GM23248 (cell line): Measurements from ENCODE around the gene PPP1R13B. TPM values are rescaled to one million over a fixed set of nuclear protein-coding genes. Genes with fewer than 3 reads are reported as not detected.

Experiments
- DNase-seq: peaks from one replicate; pipeline ENCODE4 v3.0.0-alpha.2; 2015
- H2AFZ ChIP-seq: fragments of 200-600 bp; sonication (generic); 2 replicates; pipeline ENCODE4 v1.6.1; 2016; ENCODE audit warnings: antibody characterized with exemption
- H3F3A ChIP-seq: fragments of 200-600 bp; sonication (generic); 2 replicates; pipeline ENCODE4 v1.6.1; 2016; ENCODE audit warnings: mild to moderate bottlenecking, antibody characterized with exemption, mixed run types; ENCODE audit not compliant: insufficient read depth
- H3K27ac ChIP-seq: fragments of 200-600 bp; sonication (generic); 2 replicates; pipeline ENCODE4 v1.5.1; 2016; ENCODE audit warnings: mild to moderate bottlenecking
- H3K27me3 ChIP-seq: fragments of 200-600 bp; sonication (generic); replicated peaks from 2 replicates; pipeline ENCODE4 v1.6.1; 2016; ENCODE audit warnings: mild to moderate bottlenecking; ENCODE audit not compliant: insufficient read depth
- H3K36me3 ChIP-seq: fragments of 200-600 bp; sonication (generic); 2 replicates; pipeline ENCODE4 v1.6.1; 2016; ENCODE audit warnings: low read depth, mild to moderate bottlenecking
- H3K4me1 ChIP-seq: fragments of 200-600 bp; sonication (generic); 2 replicates; pipeline ENCODE4 v1.6.1; 2016; ENCODE audit warnings: mild to moderate bottlenecking; ENCODE audit not compliant: insufficient read depth
- H3K4me2 ChIP-seq: fragments of 200-600 bp; sonication (generic); one replicate; pipeline ENCODE4 v1.6.1; 2016; ENCODE audit warnings: mild to moderate bottlenecking; ENCODE audit not compliant: unreplicated experiment
- H3K4me3 ChIP-seq: fragments of 200-600 bp; sonication (generic); 2 replicates; pipeline ENCODE4 v1.5.1; 2016; ENCODE audit warnings: mild to moderate bottlenecking
- H3K79me2 ChIP-seq: fragments of 200-600 bp; sonication (generic); 2 replicates; pipeline ENCODE4 v1.6.1; 2016; ENCODE audit warnings: mild to moderate bottlenecking; ENCODE audit not compliant: insufficient read depth
- H3K9ac ChIP-seq: fragments of 200-600 bp; sonication (generic); 2 replicates; pipeline ENCODE4 v1.6.1; 2016; ENCODE audit warnings: mild to moderate bottlenecking
- H3K9me2 ChIP-seq: fragments of 200-600 bp; sonication (generic); 2 replicates; pipeline ENCODE4 v1.6.1; 2016; ENCODE audit warnings: mixed run types, mild to moderate bottlenecking, moderate library complexity; ENCODE audit not compliant: insufficient read depth
- H3K9me3 ChIP-seq: fragments of 200-600 bp; sonication (generic); one replicate; pipeline ENCODE4 v1.6.1; 2017; ENCODE audit warnings: low read depth
- H4K20me1 ChIP-seq: fragments of 200-600 bp; sonication (generic); 2 replicates; pipeline ENCODE4 v1.6.0; 2016; ENCODE audit not compliant: insufficient read depth
- EZH2 ChIP-seq: fragments of 200-600 bp; sonication (generic); IDR thresholded peaks from 2 replicates; pipeline ENCODE4 v1.6.1; 2018; ENCODE audit warnings: antibody characterized with exemption, mild to moderate bottlenecking; ENCODE audit not compliant: insufficient read depth, poor library complexity, severe bottlenecking
- EZH2phosphoT487 ChIP-seq: fragments of 200-600 bp; sonication (generic); IDR thresholded peaks from 2 replicates; pipeline ENCODE4 v1.6.1; 2018; ENCODE audit warnings: antibody characterized with exemption, moderate library complexity, mild to moderate bottlenecking, low read depth; ENCODE audit not compliant: insufficient read depth
- WGBS, 2 experiments: methylation state at CpG; one replicate each; pipeline ENCODE4 v1.1.6; 2015 to 2017; ENCODE audit warnings: low lambda C conversion rate in 2 of 2, low coverage in 1 of 2; ENCODE audit errors: missing lambda C conversion rate in 2 of 2; 5-methylcytosine and 5-hydroxymethylcytosine counted together
- in situ Hi-C: fragments of 300-500 bp; cut with MboI; formaldehyde crosslinking; loops from 2 replicates; pipeline ENCODE4 v1.15.0; 2020
- polyA plus RNA-seq: library from polyadenylated mRNA; unstranded; fragments of >200 nt; fragmentation: Nextera tagmentation; extraction: Ambion mirVana; gene quantifications from 2 replicates; pipeline ENCODE4 v1.2.1, GENCODE V29; 2016
- total RNA-seq: library from RNA; depleted of rRNA; stranded (reverse); fragments of >200 nt; shearing (Covaris generic); gene quantifications from 2 replicates; pipeline ENCODE4 v1.2.3, GENCODE V29; 2014

Gene PPP1R13B
- total and polyA plus RNA-seq, 2 experiments from 2014 or later, result 2.0 to 4.6 TPM

DNA sequence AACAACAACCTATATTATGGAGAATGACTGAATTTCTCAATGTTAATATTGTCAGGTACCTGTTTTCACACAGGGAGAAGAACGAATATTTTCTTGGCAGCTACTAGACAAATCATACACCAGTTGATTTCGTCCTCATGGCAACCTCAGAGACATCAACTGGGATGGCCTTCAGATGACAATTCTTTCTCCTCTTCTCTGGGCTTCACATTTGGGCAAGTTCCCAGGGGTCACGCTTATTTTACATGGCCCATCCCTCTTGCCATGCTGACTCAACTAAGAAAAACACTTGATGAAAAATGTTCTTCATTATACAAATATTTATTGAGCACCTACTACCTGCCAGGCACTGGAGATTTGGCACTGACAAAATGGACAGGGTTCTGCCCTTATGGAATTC lies 29.0 kb downstream of the PPP1R13B start:
- H3K27me3 ChIP-seq, result no peaks in the 10 kb centered on the region
- H3K9me2 ChIP-seq, result no peaks in the 10 kb centered on the region
- no peak overlapping the region for H2AFZ ChIP-seq
- H3K9me3 ChIP-seq, result no peaks in the 10 kb centered on the region
- WGBS, 2 experiments, result 91 to 95% methylated on average over 3 of the region's 3 CpGs
- no peak overlapping the region for H3K4me3 ChIP-seq
- H3K36me3 ChIP-seq, result no peaks in the 10 kb centered on the region
- in situ Hi-C loops, result no loop called here
- no peaks in the 10 kb centered on the region; the same call in 1 of the 2 replicates for H3K79me2 ChIP-seq
- no peak overlapping the region for H3K4me2 ChIP-seq
- H4K20me1 ChIP-seq, result no peaks in the 10 kb centered on the region
- peaks cover 8% of the 10 kb centered on the region for H3K4me1 ChIP-seq
- DNase-seq, result no peak
- H3K27ac ChIP-seq, result no peak overlapping the region
- no peak overlapping the region for H3K9ac ChIP-seq
- TF ChIP-seq EZH2, result no peak
- H3F3A ChIP-seq, result no peaks in the 10 kb centered on the region

DNA sequence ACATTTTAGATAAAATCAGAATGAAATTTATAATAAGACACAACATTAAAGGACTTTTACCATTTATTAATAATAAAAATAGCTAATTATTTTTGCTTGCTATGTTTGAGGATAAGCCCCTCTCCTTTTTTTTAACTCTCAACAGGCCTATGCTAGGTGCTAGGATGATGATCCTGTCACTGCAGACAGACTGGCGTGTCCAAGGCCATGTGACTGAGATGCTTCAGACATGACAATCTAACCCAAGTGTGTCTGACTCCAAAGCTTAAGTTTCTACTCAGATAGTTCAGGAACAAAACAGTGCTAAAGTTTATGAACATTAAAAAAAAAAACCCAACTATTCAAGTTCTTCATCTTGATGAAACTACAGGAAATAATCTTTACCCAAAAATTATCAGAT lies 29.8 kb downstream of the PPP1R13B start:
- Histone ChIP-seq H3K27me3 (no peaks in the 10 kb centered on the region), H3K79me2 (no peaks in the 10 kb centered on the region; the same call in 1 of the 2 replicates), H3K9me2 (no peaks in the 10 kb centered on the region), H3K9ac (no peak overlapping the region), H3F3A (no peaks in the 10 kb centered on the region), H3K27ac (no peak overlapping the region), H2AFZ (no peak overlapping the region), H3K36me3 (no peaks in the 10 kb centered on the region), H3K4me1 (peaks cover 8% of the 10 kb centered on the region), H3K4me3 (no peak overlapping the region), H3K4me2 (no peak overlapping the region), H3K9me3 (no peaks in the 10 kb centered on the region), H4K20me1 (no peaks in the 10 kb centered on the region)
- 100% methylated on average over 1 of the region's 1 CpG for WGBS, 2 experiments
- no peak for DNase-seq
- no peak for TF ChIP-seq EZH2
- no peak for TF ChIP-seq EZH2phosphoT487
- in situ Hi-C loops, result no loop called here

DNA sequence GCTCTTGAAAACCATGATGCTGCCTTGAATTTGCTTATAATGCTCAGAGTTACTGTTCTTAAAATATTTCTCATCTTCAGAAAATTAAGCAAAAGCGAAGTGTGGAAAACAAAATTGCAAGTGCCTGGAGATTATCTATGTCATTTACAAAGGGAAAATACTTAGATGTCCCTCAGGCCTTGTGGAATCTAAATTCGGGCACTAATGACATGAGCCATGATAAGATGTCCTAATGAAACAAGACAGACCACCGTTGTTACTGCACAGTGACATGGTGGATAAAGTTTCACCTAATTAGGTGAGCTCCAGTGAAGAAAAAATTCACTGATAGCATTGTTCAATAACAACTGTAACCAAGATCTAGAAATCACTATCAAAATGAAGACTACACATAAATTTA lies 30.4 kb downstream of the PPP1R13B start:
- Histone ChIP-seq H3K4me1 (peaks cover 8% of the 10 kb centered on the region), H3K9me3 (no peaks in the 10 kb centered on the region), H3K27ac (no peak overlapping the region), H3K4me3 (no peak overlapping the region), H3K27me3 (no peaks in the 10 kb centered on the region), H3K9me2 (no peaks in the 10 kb centered on the region), H3K36me3 (no peaks in the 10 kb centered on the region), H2AFZ (no peak overlapping the region), H4K20me1 (no peaks in the 10 kb centered on the region), H3K4me2 (no peak overlapping the region), H3K9ac (no peak overlapping the region), H3K79me2 (no peaks in the 10 kb centered on the region), H3F3A (no peaks in the 10 kb centered on the region)
- 78 to 79% methylated on average over 3 of the region's 3 CpGs for WGBS, 2 experiments
- no peak for DNase-seq
- no peak for TF ChIP-seq EZH2phosphoT487
- TF ChIP-seq EZH2, result no peak
- in situ Hi-C loops, result no loop called here

DNA sequence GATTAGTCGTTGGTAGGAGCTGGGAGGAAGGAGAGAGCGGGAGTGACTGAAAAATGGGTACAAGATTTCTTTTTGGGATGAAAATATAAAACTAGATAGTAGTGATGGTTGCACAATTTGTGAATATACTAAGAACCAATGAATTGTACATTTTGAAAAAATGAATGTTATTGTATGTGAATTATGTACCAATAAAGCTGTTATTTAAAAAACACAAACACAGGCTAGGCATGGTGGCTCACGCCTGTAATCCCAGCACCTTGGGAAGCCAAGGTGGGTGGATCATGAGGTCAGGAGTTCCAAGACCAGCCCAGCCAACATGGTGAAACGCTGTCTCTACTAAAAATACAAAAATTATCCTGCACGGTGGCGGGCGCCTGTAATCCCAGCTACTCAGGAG lies 32.1 kb downstream of the PPP1R13B start:
- no peaks in the 10 kb centered on the region for H3K79me2 ChIP-seq
- no peak for DNase-seq
- no peaks in the 10 kb centered on the region for H3K36me3 ChIP-seq
- H3K27ac ChIP-seq, result no peak overlapping the region
- no peak overlapping the region for H2AFZ ChIP-seq
- no peaks in the 10 kb centered on the region for H3K9me3 ChIP-seq
- H3F3A ChIP-seq, result no peaks in the 10 kb centered on the region
- H3K9me2 ChIP-seq, result no peaks in the 10 kb centered on the region
- TF ChIP-seq EZH2phosphoT487, result no peak
- TF ChIP-seq EZH2, result no peak
- no peaks in the 10 kb centered on the region for H3K27me3 ChIP-seq
- WGBS, 2 experiments, result 79 to 87% methylated on average over 7 of the region's 7 CpGs
- H3K4me3 ChIP-seq, result no peak overlapping the region
- H4K20me1 ChIP-seq, result no peaks in the 10 kb centered on the region
- in situ Hi-C loops, result no loop called here
- no peak overlapping the region for H3K4me2 ChIP-seq
- no peak overlapping the region for H3K9ac ChIP-seq
- H3K4me1 ChIP-seq, result peaks cover 7% of the 10 kb centered on the region

DNA sequence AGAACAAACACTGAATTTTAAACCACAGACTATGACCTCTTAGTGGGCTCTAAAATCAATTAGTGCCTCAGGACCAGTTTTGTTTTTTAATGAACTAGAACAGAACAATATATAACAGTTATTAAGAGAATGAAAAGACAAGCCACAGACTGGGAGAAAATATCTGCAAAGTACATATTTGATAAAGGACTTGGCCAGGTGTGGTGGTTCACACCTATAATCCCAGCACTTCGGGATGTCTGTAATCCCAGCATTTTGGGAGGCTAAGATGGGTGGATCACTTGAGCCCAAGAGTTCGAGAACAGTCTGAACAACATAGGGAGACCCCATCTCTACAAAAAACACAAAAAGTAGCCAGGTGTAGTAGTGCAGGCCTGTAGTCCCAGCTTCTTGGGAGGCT lies 36.2 kb downstream of the PPP1R13B start:
- TF ChIP-seq EZH2phosphoT487 (no peak), EZH2 (no peak)
- no peak for DNase-seq
- Histone ChIP-seq H3K27me3 (no peaks in the 10 kb centered on the region), H3K4me2 (no peak overlapping the region), H3K9me3 (no peaks in the 10 kb centered on the region), H3K27ac (no peak overlapping the region), H3K4me1 (no peaks in the 10 kb centered on the region), H3K36me3 (no peaks in the 10 kb centered on the region), H4K20me1 (no peaks in the 10 kb centered on the region), H3K4me3 (no peak overlapping the region), H3K9me2 (no peaks in the 10 kb centered on the region), H3K79me2 (no peaks in the 10 kb centered on the region), H3F3A (no peaks in the 10 kb centered on the region), H3K9ac (no peak overlapping the region), H2AFZ (no peak overlapping the region)
- in situ Hi-C loops, result no loop called here
- 86 to 99% methylated on average over 2 of the region's 2 CpGs for WGBS, 2 experiments
